Loucy (cell line): Measurements from ENCODE around the gene ZMYND15.
"Not testable (repeated sequence)": the region's sequence is repeated elsewhere in the genome, so short reads cannot be mapped to it uniquely, and the experiment has no call there.

ENCODE experiments used
- CTCF ChIP-seq: fragments of 200-600 bp; sonication (generic); conservative IDR thresholded peaks from 2 replicates; pipeline ENCODE4 v1.5.1; 2014; ENCODE audit warnings: mild to moderate bottlenecking, antibody characterized with exemption, low read length
- EZH2phosphoT487 ChIP-seq: fragments of 200-600 bp; IDR thresholded peaks from 2 replicates; pipeline ENCODE4 v1.6.1; 2018; ENCODE audit warnings: antibody characterized with exemption, mild to moderate bottlenecking, moderate library complexity, borderline replicate concordance

GRCh38 chr17:4704574-4704907 is 35.1 kb upstream of the ZMYND15 start:
- not testable (repeated sequence) for TF ChIP-seq CTCF, EZH2phosphoT487
